COLO668 (cell line): Measurements from ENCODE around the gene NOL4L.
"Not testable (repeated sequence)": the region's sequence is repeated elsewhere in the genome, so short reads cannot be mapped to it uniquely, and the experiment has no call there.

ENCODE experiments used
- DNase-seq: peaks from one replicate; lab custom pipeline; 2025; ENCODE audit not compliant: unreplicated experiment; lab: John Stamatoyannopoulos, UW

The NOL4L gene

GRCh38 chr20:32598606-32599005 lies 13.5 kb upstream of the NOL4L start:
- no peak for DNase-seq

GRCh38 chr20:32597714-32598113 lies 12.6 kb upstream of the NOL4L start:
- DNase-seq, result no peak

GRCh38 chr20:32596681-32597252 lies 11.6 kb upstream of the NOL4L start:
- no peak for DNase-seq

- DNase-seq, result no peak
These were observed 10.0 kb upstream of the NOL4L start for GRCh38 chr20:32595143-32595542.

- DNase-seq, result not testable (repeated sequence)
These were observed 9.5 kb upstream of the NOL4L start for GRCh38 chr20:32594669-32595068.

GRCh38 chr20:32594204-32594603 lies 9.1 kb upstream of the NOL4L start:
- DNase-seq, result no peak

GRCh38 chr20:32592616-32593015 lies 7.5 kb upstream of the NOL4L start:
- DNase-seq, result not testable (repeated sequence)

- no peak for DNase-seq
These were observed 6.9 kb upstream of the NOL4L start for GRCh38 chr20:32592022-32592421.

GRCh38 chr20:32589769-32590168 lies 4.6 kb upstream of the NOL4L start:
- DNase-seq, result no peak

- DNase-seq, result no peak
These were observed 4.1 kb upstream of the NOL4L start for GRCh38 chr20:32589256-32589655.

- DNase-seq, result no peak
These were observed 2.9 kb upstream of the NOL4L start for GRCh38 chr20:32588040-32588439.

GRCh38 chr20:32586291-32586690 lies 1.2 kb upstream of the NOL4L start:
- no peak for DNase-seq

GRCh38 chr20:32585586-32586127 lies 524 bp upstream of the NOL4L start:
- no peak for DNase-seq

GRCh38 chr20:32583581-32584070 lies 1.5 kb downstream of the NOL4L start:
- DNase-seq, result no peak

GRCh38 chr20:32582659-32583580 lies 2.2 kb downstream of the NOL4L start:
- DNase-seq, result no peak

- DNase-seq, result no peak
These were observed 3.1 kb downstream of the NOL4L start for GRCh38 chr20:32581839-32582658.

- no peak for DNase-seq
These were observed 3.9 kb downstream of the NOL4L start for GRCh38 chr20:32580970-32581838.

GRCh38 chr20:32580219-32580969 lies 4.7 kb downstream of the NOL4L start:
- DNase-seq, result no peak

GRCh38 chr20:32578840-32579390 lies 6.2 kb downstream of the NOL4L start:
- DNase-seq, result no peak
